HL-60 (cell line): ENCODE measurements around the gene PUDP. TPM values are rescaled to one million over a fixed set of nuclear protein-coding genes. Genes with fewer than 3 reads are reported as not detected.
"Not testable (repeated sequence)": the region's sequence is repeated elsewhere in the genome, so short reads cannot be mapped to it uniquely, and the experiment has no call there.

Source experiments
- DNase-seq, 2 experiments: peaks; one replicate each; pipeline ENCODE4 v3.0.0-alpha.2; 2010 to 2020; ENCODE audit warnings: low read depth in 1 of 2, low spot score in 1 of 2
- H3K27ac ChIP-seq: fragments of 250-450 bp; sonication (Bioruptor Pico); replicated peaks from 2 replicates; pipeline ENCODE4 v1.5.1; 2020; ENCODE audit warnings: mild to moderate bottlenecking, moderate library complexity
- H3K27me3 ChIP-seq: fragments of 250-450 bp; sonication (Bioruptor Pico); 2 replicates; pipeline ENCODE4 v1.5.1; 2021; ENCODE audit warnings: mild to moderate bottlenecking, moderate library complexity; ENCODE audit not compliant: insufficient read depth, poor library complexity, severe bottlenecking
- H3K4me3 ChIP-seq: replicated peaks from 2 replicates; pipeline ENCODE4 v1.5.1; 2011; ENCODE audit warnings: mild to moderate bottlenecking, control low read depth, low read length; ENCODE audit not compliant: insufficient read depth
- GABPA ChIP-seq: IDR thresholded peaks from 2 replicates; pipeline ENCODE4 v1.6.1; 2012; ENCODE audit warnings: low read depth
- POLR2AphosphoS5 ChIP-seq: IDR thresholded peaks from 2 replicates; pipeline ENCODE4 v1.6.1; 2012; ENCODE audit warnings: low read depth
- SPI1 ChIP-seq: IDR thresholded peaks from 2 replicates; pipeline ENCODE4 v1.6.1; 2012; ENCODE audit warnings: low read depth, mild to moderate bottlenecking, borderline replicate concordance
- microRNA-seq: library from miRNA; unstranded; fragments of <30 nt; microRNA quantifications from one replicate; pipeline ENCODE4, GENCODE V29; 2018
- TF ChIP-seq, protein P1 (sequence below): IDR thresholded peaks from 2 replicates; pipeline ENCODE4 v1.6.1; 2012; ENCODE audit warnings: low read depth; ENCODE audit not compliant: insufficient replicate concordance
- TF ChIP-seq, protein P2 (sequence below): IDR thresholded peaks from one replicate; pipeline ENCODE4 v1.5.1; 2011; ENCODE audit warnings: low read length, control low read depth, inconsistent platforms; ENCODE audit not compliant: insufficient read depth

The PUDP gene

DNA sequence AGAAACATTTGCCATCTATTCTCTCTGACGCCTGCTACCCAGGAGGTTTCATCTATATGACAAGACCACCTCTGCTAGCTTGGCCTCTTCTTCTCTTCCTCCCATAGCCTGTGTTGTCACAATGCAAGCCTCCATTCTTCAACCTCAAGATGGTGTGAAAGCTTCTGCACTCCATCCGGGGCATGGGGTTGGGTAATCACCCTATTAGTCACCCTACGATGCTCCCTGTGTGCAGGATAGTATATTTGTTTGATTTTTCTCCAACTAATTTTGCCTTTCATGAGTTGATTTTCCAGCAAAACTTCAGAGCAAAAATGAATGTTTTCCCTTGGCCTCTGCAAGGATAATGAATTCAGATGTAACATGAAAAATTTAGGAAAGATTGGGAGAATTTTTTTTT is 128.4 kb downstream of the PUDP start:
- no peak for TF ChIP-seq SPI1
- TF ChIP-seq, protein P1, sequence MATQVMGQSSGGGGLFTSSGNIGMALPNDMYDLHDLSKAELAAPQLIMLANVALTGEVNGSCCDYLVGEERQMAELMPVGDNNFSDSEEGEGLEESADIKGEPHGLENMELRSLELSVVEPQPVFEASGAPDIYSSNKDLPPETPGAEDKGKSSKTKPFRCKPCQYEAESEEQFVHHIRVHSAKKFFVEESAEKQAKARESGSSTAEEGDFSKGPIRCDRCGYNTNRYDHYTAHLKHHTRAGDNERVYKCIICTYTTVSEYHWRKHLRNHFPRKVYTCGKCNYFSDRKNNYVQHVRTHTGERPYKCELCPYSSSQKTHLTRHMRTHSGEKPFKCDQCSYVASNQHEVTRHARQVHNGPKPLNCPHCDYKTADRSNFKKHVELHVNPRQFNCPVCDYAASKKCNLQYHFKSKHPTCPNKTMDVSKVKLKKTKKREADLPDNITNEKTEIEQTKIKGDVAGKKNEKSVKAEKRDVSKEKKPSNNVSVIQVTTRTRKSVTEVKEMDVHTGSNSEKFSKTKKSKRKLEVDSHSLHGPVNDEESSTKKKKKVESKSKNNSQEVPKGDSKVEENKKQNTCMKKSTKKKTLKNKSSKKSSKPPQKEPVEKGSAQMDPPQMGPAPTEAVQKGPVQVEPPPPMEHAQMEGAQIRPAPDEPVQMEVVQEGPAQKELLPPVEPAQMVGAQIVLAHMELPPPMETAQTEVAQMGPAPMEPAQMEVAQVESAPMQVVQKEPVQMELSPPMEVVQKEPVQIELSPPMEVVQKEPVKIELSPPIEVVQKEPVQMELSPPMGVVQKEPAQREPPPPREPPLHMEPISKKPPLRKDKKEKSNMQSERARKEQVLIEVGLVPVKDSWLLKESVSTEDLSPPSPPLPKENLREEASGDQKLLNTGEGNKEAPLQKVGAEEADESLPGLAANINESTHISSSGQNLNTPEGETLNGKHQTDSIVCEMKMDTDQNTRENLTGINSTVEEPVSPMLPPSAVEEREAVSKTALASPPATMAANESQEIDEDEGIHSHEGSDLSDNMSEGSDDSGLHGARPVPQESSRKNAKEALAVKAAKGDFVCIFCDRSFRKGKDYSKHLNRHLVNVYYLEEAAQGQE, result no peak
- TF ChIP-seq, protein P2, sequence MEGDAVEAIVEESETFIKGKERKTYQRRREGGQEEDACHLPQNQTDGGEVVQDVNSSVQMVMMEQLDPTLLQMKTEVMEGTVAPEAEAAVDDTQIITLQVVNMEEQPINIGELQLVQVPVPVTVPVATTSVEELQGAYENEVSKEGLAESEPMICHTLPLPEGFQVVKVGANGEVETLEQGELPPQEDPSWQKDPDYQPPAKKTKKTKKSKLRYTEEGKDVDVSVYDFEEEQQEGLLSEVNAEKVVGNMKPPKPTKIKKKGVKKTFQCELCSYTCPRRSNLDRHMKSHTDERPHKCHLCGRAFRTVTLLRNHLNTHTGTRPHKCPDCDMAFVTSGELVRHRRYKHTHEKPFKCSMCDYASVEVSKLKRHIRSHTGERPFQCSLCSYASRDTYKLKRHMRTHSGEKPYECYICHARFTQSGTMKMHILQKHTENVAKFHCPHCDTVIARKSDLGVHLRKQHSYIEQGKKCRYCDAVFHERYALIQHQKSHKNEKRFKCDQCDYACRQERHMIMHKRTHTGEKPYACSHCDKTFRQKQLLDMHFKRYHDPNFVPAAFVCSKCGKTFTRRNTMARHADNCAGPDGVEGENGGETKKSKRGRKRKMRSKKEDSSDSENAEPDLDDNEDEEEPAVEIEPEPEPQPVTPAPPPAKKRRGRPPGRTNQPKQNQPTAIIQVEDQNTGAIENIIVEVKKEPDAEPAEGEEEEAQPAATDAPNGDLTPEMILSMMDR, result no peak
- no peak for TF ChIP-seq GABPA
- TF ChIP-seq POLR2AphosphoS5, result no peak
- no peak for DNase-seq
- no peak overlapping the region for H3K27ac ChIP-seq
- H3K27me3 ChIP-seq, result no peaks in the 10 kb centered on the region
- H3K4me3 ChIP-seq, result no peak overlapping the region

DNA sequence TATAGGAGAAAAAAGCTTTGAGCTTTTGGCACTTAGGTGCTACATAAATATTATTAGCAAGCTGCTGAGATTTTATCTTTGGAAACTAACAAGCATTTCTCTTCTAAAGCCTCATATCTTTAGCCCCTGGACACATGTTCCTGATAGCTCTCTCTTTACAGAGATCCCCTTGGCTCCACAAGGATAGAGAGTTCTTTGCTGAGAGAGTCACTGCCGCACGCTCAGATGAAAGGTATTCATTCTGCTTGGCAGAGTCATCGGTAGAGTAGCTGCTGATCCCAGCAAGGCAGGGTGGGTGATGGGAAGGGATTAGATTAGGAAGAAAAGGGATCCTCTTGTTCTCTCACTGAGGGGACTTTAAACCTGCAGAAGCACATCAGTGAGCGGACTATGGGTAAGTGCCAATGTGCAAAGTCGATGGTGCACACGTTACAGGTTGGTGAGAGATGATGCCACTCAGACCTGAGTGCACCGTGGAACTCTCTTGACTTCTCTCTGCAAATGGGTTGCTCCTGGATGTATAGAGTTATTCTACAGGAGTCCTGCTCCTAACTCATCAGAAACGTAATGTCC is 135.6 kb downstream of the PUDP start:
- H3K27ac ChIP-seq, H3K27me3 ChIP-seq, H3K4me3 ChIP-seq, DNase-seq: not testable (repeated sequence)

DNA sequence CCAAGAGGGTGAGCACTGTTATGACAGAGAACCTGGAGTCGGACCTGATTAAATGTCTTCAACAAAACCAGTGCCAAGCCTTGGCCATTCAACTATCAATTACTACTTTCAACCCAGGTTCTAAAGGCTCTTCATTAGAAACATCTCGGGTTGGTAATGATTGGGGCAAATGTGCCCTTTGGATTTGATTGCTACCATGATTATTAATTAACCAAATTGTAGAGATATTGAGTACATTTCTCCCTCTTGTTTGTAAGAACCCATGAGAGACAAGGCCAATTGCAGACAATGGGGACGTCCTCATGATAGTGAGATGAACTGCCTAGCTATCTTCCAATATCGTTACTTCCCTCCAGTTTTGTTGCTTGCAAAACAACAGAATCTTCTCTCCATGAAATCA is 137.1 kb downstream of the PUDP start:
- not testable (repeated sequence) for H3K27ac ChIP-seq, DNase-seq, H3K27me3 ChIP-seq, H3K4me3 ChIP-seq

DNA sequence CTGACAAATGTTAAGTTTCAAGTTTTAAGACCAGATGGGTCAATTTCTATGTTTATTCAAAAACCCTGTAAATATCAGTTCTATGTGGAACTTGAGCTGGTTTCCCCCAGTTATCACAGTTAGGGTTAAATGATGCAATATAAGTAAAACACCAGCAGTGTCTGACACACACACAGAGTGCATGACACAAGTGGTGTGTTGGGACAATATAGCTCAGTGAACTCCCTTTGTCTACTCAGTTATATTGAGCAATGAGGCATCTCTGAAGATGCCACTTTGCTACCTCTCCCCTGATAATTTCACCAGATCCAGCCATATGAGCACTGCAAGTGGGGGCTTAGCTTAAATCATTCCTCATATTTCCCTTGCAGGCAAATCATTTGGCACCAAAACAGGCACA is 140.6 kb downstream of the PUDP start:
- H3K27me3 ChIP-seq, H3K27ac ChIP-seq, DNase-seq, H3K4me3 ChIP-seq: not testable (repeated sequence)

Small RNAs within 50 kb of the gene (microRNA-seq; reads per million reads assigned to microRNA genes)
- gene MIR4767, result not detected
